ENCODE measurements around the gene RBM39. TPM values are rescaled to one million over a fixed set of nuclear protein-coding genes. Genes with fewer than 3 reads are reported as not detected.

The RBM39 gene
- total and polyA plus RNA-seq, 2 of the 13 experiments (the other 11 are each of a cell fraction or from before 2014, with no cell fraction given): 788 to 920 TPM

- TF ChIP-seq ZHX2 (IDR thresholded peaks at IDR 0.05; ENCODE audit: low read depth) (0 out of 2 replicates have a peak, but pooled peaks have one; percentile 51), ZHX2 (CRISPR knock-in tag; IDR thresholded peaks at IDR 0.05; ENCODE audit: borderline replicate concordance) (no peak), SOX6 (IDR thresholded peaks at IDR 0.05) (no peak), SOX6 (CRISPR knock-in tag; IDR thresholded peaks at IDR 0.05) (no peak), PLRG1 (conservative IDR thresholded peaks at IDR 0.05) (no peak), POLR2AphosphoS2 (IDR thresholded peaks at IDR 0.05; ENCODE audit: low read depth, low read length) (0 out of 2 replicates have a peak, but pooled peaks have one; percentile 17), ZNF446 (CRISPR knock-in tag; IDR thresholded peaks at IDR 0.05) (peak; percentile 44), ZBTB37 (CRISPR knock-in tag; IDR thresholded peaks at IDR 0.05) (peak; percentile 58; the same call in 1 of the 2 replicates), PBX2 (CRISPR knock-in tag; IDR thresholded peaks at IDR 0.05) (no peak), CHD4 (IDR thresholded peaks at IDR 0.05; ENCODE audit: borderline replicate concordance, low read length) (no peak), DDIT3 (CRISPR knock-in tag; IDR thresholded peaks at IDR 0.05) (peak; percentile 50; the same call in 1 of the 2 replicates), CAMTA2 (CRISPR knock-in tag; IDR thresholded peaks at IDR 0.05; ENCODE audit: borderline replicate concordance) (peak; percentile 60; the same call in 1 of the 2 replicates), NFKBIZ (CRISPR knock-in tag; IDR thresholded peaks at IDR 0.05) (no peak), KLF11 (CRISPR knock-in tag; IDR thresholded peaks at IDR 0.05) (0 out of 2 replicates have a peak, but pooled peaks have one; percentile 29), MIER2 (CRISPR knock-in tag; IDR thresholded peaks at IDR 0.05) (0 out of 2 replicates have a peak, but pooled peaks have one; percentile 8), MTA3 (CRISPR knock-in tag; IDR thresholded peaks at IDR 0.05) (0 out of 2 replicates have a peak, but pooled peaks have one; percentile 27), RFX3 (CRISPR knock-in tag; IDR thresholded peaks at IDR 0.05) (0 out of 2 replicates have a peak, but pooled peaks have one; percentile 18)
Observed at GRCh38 chr20:35663516-35664465, 78.3 kb downstream of the RBM39 start (continued).
